Measurements from ENCODE around the gene BCOR.

BCOR gene

DNA sequence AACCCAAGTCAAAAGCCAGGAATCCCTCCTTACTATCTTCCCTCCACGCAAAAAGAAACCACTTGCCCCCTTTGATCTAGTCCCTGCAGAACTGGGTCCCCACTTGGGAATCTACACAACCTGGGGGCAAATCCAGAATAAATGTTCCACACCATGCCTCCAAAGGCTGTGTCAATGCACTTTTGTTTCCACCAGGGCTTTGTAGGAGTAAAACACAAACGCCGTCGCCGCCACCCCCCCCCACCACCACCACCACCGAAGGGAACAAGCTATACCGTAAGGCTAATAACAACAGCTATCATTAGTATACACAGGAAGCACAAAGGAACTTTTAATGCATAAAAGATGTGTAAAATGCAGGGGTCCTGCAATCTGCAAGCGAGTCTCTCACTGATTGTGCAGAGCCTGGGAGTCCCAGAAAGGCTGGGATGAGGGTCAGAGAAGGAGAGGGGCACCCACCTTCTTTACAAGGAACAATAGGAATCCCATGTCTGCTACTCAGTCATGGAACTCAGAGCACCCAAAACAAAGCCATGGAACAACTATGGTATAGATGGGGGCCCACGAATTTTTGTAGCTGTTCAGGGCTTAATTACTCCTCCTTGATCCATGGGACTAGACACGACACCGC lies 13.2 kb downstream of the BCOR start:
- DNase-seq (ENCODE audit: low read depth in 2 of 2): no peak

DNA sequence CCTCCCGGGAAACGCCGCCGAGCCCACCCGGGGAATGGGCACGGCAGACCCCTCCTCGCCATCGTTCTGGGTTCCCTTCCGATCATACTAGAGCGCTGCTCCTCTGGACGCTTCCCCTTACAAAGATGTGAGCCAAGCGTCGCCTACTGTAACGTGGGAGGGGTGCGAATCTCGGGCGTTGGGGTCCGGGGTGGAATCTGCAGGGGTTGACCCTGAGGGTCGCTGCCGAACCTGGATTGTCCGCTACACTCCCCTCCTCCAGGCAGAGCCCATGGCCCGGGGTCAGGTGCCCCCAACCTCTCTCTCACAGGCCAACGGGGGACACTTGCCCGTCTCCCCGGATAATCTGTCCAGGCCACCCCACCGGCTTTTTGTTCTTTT lies 13.8 kb downstream of the BCOR start:
- DNase-seq (ENCODE audit: low read depth in 2 of 2): no peak

DNA sequence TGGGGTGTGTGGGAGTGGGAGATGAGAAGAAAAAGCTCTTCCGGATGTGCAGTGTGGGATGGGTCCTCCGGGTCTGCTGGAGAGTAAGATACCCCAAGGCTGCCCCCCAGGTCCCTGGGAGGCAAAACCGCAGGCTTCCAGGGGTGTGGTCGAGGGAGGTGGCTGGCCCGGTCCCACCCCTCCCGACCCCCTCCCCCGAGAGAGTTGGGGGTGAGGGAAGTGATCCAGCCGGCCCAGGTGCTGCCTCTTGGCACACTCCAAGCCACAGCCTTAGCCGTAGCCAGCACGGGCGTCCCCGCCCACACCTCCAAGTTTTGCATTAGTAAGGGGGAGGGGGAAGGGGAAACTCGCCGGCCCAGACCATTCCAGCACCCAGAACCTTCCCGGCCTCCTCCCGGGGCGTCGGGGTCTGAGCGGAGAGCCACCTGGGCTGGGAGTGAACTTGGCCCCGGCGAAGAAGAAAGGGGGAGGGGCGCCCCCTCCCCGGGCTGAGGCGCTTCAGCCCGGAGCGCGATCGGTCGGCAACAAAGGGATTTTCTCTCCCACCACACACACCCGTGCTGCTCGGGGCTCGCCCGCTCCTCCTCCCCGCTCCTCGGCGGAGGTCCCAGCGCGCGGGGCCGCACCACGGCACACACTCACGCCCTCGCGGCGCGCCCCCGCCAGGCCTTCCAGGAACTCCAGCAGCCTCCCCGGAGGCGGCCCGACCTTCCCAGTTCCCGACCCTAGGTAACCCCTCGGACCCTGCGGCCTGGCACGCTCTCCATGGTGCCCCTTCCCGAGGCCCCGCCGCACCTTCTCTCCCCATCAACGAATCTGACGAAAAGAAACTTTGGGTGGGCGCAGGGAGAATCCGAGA lies 14.4 kb downstream of the BCOR start:
- DNase-seq (ENCODE audit: low read depth in 2 of 2): no peak

DNA sequence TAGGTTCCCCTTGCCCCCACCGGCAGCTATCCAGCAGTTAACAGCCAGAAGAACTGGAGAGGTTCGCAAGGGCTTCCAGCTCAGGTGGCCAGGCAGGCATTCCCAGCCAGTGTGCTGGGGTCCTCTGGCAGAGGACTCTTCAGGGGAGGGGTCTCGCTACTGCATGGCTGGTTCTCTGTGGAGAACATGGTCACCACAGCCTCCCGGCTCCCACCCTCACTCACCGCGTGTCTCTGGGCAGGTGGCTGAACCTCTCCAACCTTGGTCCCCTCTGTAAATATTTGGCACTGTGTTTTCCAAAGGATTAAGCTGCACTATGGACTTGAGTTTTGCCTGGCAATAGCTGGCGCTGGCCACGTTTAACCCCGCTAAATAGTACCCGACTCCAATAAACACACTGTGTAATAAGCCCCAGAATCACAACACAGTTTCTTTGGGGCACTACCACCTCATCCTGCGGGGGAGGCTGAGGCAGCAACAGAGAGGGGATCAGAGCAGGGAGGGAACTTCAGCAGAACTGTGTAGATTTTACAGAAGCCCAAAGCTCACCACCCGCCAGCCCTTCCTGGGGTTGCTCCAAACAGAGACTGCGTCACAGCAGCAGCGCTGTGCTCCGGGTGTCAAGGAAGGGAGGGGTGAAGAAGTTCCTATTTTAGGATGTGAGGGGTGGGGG lies 15.2 kb downstream of the BCOR start:
- no peak for DNase-seq (ENCODE audit: low read depth in 2 of 2)

DNA sequence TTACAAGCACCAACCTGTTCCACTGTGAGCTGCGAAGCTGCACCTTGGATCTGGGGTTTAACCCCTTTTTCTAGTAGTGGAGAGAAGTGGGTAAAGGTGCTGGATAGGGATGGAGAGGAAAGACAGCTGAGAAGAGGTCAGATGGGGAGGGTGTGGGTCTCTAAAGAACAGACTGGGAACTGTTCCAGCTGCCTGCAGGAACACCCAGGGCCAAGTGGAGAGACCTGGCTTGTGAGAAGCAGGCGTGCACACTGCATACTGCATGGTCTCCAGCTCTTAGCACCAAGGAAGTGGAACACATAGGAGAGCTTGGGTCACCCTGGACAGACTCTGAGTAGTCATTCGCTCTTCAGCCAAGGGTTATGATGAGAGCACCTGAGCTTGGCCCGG lies 16.1 kb downstream of the BCOR start:
- no peak for DNase-seq (ENCODE audit: low read depth in 2 of 2)

DNA sequence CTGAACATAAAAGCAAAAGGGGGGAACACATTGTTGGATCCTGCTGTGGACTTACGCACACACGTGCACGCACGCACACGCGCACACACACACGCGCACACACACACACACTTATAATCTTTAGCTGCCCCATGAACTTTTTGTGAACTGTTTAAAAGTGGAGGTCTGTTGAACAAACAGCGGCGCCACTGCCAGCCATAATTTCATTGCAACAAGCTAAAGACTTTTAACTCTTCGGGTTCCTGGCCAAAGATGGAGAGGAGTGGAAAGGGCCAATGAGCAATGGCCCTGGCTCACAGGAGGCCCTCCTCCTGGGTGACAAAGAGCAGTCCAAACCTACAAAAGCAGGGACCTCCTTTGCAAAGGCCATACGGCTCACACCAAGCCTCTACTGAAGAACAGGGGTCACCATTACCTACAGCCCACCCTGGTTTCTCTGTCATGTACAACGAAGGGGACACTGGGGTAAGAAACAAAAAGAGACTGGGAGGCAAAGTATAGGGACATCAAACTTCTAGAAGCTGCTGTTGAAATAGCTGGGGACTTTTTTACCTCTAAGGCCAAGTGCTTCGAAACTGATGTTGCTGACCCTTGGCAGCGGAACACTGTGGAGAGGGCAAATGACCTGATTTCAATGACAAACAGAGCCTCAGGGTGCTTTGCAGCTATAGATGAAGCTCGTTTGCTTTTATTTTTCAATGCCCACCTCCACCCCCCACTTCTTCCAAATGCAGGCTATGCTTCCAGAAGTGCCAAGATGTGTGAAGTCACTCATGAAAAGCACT lies 16.7 kb downstream of the BCOR start:
- DNase-seq (ENCODE audit: low read depth in 2 of 2): no peak

DNA sequence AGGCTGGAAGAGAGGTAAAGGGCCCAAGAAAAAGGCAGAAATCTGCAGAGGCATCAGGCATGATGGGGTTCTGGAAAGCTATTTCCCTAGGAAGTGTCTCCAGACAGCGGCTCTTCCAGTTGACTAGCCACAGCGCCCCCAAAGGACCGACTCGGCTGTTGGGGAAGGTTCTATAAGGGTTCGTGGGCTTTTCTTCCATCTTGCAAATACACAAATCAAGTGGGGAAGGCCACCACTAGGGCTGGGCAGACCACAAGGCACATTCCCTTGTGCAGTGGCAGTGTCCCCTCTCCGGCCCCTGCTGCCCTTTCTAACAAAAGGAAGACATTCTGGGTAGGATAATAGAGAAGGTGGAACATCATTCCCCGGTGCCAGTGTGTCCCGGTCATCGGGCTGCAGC lies 18.2 kb downstream of the BCOR start:
- DNase-seq (ENCODE audit: low read depth in 2 of 2): no peak

DNA sequence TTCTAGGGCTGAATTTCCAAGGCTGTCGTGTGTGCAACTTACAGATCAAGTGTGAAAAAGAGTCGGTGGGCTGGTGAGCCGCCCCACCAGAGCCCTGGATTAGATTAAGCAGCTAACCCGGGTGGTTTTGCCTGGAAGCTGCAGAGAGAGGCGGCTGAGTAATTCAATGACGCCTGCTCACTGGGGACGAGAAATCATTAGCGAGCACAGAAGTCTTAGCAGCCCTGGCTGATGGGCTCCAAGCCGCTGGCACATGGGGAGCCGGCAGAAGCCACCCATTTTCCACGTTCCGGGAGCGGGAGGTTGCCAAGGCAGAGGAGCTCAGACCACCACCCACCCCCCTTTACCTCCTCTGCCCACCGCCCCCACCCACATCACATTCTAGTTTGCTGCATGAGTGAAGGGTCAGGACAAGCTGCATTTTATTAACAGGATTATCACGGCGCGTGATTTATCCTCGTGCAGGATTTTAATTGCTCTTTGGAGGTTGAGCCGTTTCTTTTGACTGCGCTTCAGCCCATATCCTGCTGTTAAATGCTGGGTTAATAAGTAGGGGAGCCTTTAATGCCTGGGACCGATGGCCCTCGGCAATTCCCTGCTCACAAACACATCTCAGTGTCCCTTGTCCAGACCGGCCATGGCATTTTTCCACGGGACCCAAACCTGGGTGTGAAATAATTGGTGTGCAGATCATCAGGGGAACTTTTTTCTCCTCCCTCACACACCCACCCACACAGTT lies 19.1 kb downstream of the BCOR start:
- DNase-seq (ENCODE audit: low read depth in 2 of 2): no peak

DNA sequence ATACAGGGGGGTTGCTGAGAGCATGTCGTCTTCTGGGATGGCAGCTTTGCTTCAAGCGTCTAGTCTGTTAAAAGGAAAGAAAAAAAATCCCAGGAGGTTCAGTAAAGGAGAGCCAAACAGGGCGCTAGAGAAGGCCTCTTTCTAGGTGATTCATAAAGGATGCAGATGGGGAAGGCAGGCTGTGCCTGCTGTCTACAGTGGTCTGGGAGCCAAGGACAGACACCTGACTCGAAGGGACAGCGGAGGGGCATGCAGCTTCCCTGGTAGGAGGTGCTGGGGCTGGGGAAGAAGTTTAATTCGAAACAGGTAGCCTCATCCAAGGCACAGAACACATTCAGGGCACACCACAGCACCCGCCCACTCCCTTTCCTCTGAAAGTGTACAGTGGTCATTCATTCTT lies 19.9 kb downstream of the BCOR start:
- DNase-seq (ENCODE audit: low read depth in 2 of 2): no peak

DNA sequence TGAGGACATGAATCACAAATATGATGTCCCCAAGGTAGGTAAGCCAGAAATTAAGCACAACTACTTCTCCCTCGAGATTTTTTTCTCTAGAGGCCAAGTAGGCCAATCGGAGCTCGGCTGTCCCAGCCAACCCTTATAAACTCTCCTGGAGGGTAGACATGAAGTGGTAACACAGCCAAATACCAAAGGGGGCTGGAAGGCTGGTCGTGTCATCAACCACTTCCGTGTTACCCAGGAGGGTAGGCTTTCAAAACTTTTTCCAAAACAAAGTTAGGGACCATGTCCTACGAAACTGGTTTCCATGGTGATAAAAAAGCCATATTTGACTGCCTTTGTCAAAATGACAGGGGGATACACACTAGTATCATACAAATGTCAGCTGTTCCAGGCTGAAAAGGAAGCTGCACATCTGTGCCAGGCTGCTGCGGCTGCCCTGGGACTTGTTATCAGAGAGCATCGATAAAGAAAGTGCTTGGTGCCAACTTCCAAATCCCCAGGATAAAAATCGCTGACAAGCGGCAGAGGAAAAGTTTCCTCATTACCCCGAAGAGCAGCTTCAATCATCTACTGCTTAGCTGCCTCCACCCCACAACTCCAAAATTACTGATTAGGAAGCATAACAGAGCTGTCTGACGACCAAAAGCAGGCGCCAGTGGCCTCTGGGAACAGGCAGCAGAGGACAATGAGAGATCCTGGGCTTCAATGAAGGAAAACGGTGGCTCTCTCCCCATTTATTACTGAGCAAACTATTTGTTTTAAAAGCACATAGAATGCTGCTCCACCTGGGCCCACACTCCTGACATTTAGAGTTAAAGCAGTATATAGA lies 20.8 kb downstream of the BCOR start:
- no peak for DNase-seq (ENCODE audit: low read depth in 2 of 2)

DNA sequence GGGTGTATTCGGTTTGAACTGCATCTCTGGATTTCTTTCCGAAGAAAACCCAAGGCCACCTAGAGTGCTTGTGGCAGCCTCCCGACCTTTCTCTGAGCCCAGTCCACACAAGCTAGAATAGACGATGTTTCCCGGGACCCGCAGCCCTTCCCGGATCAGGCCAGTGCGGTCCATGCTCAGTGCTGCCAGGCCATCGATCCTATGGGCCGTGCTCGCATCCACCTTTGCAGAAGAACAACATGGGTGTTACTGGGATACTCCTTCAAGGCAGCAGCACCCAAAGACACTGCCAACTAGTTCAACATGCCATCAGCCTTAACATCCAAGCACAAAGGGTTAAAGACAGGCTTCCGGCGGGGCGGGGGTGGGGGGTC lies 22.8 kb downstream of the BCOR start:
- DNase-seq (ENCODE audit: low read depth in 2 of 2): no peak

DNA sequence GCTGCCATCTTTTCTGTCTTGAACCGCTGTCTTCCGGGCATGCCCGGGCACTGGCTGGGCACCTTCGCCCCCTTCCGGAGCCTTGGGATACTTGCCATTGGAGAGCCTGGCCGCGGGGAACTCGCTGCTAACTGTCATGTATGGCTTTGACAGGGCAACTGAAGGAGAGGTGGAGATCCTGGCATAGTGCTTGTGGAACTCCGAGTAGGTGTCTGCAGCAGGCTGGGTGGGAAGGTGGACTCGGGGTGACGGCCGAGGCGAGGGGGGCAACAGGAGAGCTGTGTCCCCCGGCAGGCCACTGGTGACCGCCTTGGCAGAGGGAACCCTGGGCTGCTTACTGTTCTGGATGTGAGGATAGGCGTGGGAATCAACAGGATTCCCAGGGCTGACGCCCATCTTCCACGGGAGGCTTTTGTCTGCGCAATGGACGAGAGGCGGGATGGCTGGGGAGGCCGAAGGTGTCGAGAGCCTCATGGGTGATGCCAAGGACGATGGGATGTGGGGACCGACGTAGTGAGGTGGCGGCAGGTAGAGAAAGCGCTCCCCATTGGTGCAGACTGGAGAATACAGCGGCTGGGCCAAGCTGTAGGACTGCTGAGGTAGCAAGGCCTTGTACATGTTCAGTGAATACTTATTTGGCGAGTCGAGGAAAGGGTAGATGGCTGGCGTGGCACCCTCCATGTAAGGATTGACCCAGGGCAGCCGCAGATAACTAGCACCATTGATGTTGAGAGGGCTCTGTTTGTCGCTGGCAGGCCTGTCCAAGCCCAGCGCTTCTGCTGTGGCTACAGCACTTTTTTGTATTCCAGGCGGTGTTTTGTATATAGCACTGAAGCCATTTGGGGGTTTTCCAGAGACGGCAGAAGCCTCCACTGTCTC lies 23.4 kb downstream of the BCOR start:
- no peak for DNase-seq (ENCODE audit: low read depth in 2 of 2)

DNA sequence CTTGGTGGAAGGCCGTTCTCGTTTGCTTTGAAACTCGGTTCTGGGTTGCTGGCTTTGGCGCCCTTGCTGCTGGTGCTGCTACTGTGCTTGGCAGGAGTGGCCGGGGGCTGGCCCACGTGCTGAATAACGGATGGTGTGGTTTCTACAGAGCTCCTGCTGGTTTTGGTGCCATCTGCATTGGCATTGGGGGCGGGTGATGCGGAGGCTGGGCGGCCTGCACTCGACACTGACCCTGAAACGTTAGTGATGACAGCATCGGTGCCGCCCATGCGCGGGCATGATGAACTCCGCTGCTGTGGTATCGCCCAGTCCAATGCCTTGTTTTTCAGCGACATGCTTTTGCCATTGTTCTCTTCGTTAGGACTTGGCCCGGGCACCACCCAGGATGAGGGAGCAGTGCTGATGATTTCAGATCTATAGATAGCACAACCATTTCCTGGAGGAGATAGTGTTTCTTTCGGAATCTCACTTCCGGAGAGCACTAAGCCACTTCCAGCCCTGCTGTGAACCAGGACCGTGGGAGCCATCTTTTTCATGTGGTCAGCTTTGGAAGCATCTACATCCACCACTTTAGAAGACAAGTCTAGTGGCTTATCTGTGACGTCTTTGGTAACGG lies 24.2 kb downstream of the BCOR start:
- DNase-seq (ENCODE audit: low read depth in 2 of 2): no peak

DNA sequence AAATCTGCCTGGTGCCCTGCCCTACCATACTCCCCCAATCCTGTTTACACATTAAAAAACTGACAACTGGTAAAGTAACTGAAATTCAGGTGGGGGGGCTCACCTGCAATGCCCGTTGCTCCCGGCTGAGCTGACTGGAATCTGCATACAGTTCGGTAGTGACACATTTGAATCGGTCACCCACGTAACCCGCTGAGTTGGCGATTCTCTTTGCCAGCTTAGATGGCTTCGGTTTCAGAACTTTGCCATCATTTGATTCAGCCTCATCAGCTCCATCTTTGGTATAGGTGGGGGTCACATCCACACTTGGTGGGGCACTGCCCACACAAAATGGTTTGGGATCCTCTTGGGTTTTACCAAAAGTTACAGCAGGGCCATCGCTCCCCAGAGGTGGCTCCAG lies 25.5 kb downstream of the BCOR start:
- no peak for DNase-seq (ENCODE audit: low read depth in 2 of 2)

DNA sequence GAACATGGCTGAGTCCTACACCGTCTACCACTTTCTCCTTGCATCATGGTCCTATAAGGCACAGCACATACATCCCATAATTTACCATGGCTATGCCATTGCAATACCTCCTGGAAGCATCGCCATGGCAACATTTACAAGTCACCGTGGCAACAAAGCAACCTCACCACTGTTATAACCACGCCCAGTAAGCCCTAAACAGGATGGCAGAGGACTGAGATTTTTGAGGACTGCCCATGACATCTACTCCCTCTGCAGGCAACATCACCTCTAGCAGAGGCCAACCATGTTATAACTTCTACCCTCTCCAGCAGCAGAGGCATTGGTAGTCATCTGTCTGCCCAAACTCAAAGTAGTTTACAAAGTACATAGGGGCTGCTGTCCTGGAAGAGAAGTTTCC lies 29.7 kb downstream of the BCOR start:
- no peak for DNase-seq (ENCODE audit: low read depth in 2 of 2)

DNA sequence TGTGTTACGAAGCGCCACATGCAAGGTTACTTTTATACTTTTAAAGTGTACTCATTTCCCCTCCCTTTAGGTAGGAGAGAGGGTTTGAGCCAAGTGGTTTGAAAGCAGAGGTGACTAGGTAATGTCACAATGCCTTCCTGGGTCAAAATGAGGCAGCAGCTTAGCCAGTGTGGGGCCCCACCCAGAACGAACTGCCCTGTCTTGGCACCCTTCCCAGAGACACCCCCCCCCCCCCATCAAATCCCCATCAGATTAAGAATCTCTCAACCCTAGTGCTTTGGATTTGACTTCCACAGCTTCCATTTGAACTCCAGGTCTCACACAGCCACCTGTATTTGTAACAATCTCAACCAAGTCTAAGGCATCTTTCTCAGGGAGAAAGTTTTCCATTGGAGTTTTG lies 31.1 kb downstream of the BCOR start:
- no peak for DNase-seq (ENCODE audit: low read depth in 2 of 2)

DNA sequence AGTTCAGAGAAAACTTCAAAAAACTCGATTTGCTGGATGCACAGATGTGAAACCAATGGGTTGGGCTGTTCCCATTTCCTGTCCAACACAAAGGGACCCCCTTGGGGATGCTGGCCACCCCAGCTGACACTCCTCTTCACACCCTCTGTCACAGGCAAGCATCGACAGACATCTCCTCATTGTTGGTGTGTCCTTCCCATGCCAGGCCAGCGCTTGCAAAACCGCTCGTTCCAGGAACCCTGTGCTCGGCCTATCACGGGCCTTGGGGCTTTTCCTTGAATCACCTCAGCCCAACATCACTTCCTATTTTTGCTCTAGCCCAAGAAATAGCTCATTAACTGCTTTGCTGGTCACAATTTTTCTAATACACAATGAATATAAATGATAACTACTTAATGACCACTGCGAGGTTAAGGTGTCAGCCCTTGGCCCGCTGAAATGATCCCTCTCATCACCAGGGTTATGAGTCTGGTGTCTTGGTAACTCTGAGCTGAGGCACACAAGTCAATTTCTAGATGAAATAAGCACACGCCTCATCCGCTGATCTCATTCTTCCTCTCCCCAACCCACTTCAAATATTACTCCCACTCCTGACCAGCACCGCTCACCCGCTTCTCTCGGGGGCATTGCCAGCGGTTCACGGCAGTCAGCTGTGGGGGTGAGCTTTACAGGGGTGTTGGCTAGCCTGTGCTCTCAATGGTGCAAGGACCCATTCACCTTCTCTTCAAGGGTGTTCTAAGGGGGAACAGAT lies 32.3 kb downstream of the BCOR start:
- DNase-seq (ENCODE audit: low read depth in 2 of 2): peak in 1 of 2 donors; percentile 5

DNA sequence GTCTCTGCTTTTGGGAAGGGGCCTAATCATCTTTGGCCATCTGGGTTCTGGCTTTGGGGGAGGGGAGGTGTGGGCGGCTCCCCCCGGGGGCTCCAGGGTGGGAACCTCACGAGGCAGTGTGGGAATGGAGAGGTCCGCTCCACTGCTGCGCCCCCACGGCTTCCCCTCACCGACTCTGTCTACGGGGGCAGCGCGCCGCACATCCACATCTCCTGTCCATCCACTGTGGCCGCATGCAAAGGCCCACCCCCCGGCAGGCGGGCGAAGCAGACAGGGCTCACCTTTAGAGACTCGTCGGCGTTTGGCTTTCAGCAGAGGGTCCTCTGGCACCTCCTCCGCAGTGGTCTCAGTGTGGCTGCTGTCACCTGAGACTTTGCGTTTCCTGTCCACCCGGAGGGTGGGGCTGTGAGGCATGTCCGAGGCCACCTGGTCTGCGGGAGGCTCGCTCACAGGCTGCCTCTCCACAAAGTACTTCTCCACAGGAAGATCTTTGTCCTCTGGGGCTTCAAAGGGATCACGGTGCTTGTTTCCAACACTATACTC lies 33.6 kb downstream of the BCOR start:
- no peak for DNase-seq (ENCODE audit: low read depth in 2 of 2)
